ENCODE measurements around the gene DCAF4L1.

DNA sequence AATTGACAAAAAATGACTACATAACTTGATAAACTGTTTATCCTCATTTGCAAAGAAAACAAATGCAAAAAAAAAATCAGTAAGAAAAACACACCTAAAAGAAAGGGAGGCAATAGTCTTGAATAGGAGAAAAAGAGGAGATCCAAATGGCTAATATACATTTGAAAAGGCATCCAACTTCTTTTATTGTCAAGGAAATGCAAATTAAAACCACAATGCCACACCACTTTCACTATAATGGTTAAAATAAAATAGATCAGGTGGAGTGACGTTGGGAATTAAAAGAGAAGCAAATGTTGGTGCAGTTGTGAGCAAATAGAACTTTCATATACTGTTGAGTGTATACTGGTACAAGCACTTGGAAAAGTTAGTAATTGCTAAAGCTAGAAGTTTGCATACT, 3.6 kb downstream of the DCAF4L1 start:
- no peak for TF ChIP-seq EP300 (IDR thresholded peaks at IDR 0.05; ENCODE audit: borderline replicate concordance)
- TF ChIP-seq TCF12 (IDR thresholded peaks at IDR 0.05; ENCODE audit: low read depth), result no peak
- no peak for TF ChIP-seq ZBTB7A (IDR thresholded peaks at IDR 0.05; ENCODE audit: low read depth)
- TF ChIP-seq RAD21 (IDR thresholded peaks at IDR 0.05; ENCODE audit: low read depth), result no peak
- TF ChIP-seq TAF1 (IDR thresholded peaks at IDR 0.05; ENCODE audit: low read depth), result no peak
- TF ChIP-seq, protein P1, sequence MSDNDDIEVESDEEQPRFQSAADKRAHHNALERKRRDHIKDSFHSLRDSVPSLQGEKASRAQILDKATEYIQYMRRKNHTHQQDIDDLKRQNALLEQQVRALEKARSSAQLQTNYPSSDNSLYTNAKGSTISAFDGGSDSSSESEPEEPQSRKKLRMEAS (IDR thresholded peaks at IDR 0.05), result no peak
- no peak for TF ChIP-seq CREB1 (IDR thresholded peaks at IDR 0.05; ENCODE audit: low read depth)
- TF ChIP-seq YY1 (IDR thresholded peaks at IDR 0.05; ENCODE audit: low read depth), result no peak
- no peak for TF ChIP-seq NFIC (IDR thresholded peaks at IDR 0.05)
- no peak for TF ChIP-seq REST (IDR thresholded peaks at IDR 0.05; ENCODE audit: low read depth)
- no peak for TF ChIP-seq CEBPB (IDR thresholded peaks at IDR 0.05)
- no peak for TF ChIP-seq USF1 (IDR thresholded peaks at IDR 0.05)
- TF ChIP-seq EGR1 (IDR thresholded peaks at IDR 0.05), result no peak
